Body of pancreas (tissue), 4 donors: ENCODE results near the gene EPHB2.

Experiments used
- CTCF ChIP-seq, 7 experiments: fragments of 450-650 bp in 4 of 7; fragments of 200-600 bp in 3 of 7; sonication (generic) in 3 of 7; IDR thresholded peaks; one replicate each; pipeline ENCODE4 v1.5.1; 2016 to 2019; ENCODE audit warnings: antibody characterized with exemption in 7 of 7
- POLR2A ChIP-seq, 3 donors: fragments of 450-650 bp; IDR thresholded peaks; one replicate each; pipeline ENCODE4 v1.6.1; 2016; ENCODE audit warnings: antibody characterized with exemption in 3 of 3, mild to moderate bottlenecking in 2 of 3

GRCh38 chr1:22912311-22912710, 201.7 kb downstream of the EPHB2 start:
- TF ChIP-seq CTCF (IDR thresholded peaks at IDR 0.05), result no peak
- TF ChIP-seq POLR2A (IDR thresholded peaks at IDR 0.05), result no peak
